ENCODE measurements around the gene PGAP3.
A peak's percentile ranks its signal among the peaks of the same experiment; 100 is the strongest.

The PGAP3 gene

DNA sequence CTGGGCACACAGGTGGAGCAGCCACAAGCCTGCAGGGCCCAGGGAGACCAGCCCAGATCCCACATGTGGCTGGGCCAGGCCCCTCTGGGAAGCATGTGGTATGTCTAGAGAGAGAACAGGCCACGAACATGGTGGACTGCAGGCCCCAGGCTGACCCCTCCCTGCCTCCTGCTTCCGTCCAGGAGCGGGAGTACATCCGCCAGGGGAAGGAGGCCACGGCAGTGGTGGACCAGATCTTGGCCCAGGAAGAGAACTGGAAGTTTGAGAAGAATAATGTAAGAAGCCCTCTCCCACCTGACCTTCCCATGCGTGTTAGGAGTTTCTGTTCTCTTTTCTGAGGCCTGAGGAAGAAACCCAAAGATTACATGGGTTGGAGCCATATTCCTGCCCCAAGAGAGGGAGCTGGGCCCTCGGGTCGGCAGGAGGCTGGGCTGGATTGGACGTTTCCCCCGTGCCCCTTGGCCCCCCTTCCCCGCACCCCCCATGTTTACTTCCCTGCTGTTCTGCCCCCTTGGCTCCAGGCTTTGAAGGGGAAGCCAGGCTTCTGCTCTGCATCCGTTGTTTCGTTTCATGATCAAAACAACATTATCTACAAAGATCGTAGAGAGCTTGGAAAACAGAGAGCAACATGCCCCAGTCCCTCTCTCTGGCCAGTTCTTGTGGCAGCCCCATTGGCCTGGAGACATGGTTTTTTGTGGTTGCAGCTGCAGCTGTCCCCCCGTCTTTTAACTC, 28.4 kb downstream of the PGAP3 start:
- DNase-seq (ENCODE audit: low read depth): no peak

- DNase-seq (ENCODE audit: low read depth): no peak
These were observed 29.1 kb downstream of the PGAP3 start for GRCh38 chr17:39658760-39659159.

DNA sequence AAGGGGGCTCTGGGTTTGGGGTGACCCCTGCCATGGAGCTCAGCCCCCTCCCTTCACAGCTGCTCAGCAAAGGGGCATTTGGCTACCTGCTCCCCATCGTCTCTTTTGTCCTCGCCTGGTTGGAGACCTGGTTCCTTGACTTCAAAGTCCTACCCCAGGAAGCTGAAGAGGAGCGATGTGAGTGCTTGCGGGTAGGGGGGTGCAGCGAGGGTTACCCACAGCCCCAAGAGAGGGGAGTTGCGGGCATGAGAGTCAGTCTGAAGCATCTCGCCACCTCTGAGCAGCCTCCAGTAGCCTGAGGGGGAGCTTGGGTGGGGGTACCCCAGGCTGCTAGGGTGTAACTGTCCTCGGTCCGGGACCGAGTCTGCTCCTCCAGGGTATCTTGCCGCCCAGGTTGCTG, 29.5 kb downstream of the PGAP3 start:
- no peak for DNase-seq (ENCODE audit: low read depth)

DNA sequence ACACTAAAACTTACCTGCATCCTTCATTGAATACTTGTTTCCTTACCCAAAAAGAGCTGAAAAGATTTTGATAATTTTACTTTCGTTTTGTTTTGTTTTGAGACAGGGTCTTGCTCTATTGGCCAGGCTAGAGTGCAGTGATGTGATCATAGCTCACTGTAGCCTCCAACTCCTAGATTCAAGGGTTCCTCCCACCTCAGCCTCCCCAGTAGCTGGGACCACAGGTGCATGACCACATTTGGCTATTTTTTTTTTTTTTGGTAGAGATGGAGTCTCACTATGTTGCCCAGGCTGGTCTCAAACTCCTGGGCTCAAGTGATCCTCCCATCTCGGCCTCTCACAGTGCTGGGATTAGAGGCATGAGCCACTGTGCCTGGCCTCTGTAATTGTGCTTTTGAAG, 32.8 kb downstream of the PGAP3 start:
- no peak for DNase-seq (ENCODE audit: low read depth)

DNA sequence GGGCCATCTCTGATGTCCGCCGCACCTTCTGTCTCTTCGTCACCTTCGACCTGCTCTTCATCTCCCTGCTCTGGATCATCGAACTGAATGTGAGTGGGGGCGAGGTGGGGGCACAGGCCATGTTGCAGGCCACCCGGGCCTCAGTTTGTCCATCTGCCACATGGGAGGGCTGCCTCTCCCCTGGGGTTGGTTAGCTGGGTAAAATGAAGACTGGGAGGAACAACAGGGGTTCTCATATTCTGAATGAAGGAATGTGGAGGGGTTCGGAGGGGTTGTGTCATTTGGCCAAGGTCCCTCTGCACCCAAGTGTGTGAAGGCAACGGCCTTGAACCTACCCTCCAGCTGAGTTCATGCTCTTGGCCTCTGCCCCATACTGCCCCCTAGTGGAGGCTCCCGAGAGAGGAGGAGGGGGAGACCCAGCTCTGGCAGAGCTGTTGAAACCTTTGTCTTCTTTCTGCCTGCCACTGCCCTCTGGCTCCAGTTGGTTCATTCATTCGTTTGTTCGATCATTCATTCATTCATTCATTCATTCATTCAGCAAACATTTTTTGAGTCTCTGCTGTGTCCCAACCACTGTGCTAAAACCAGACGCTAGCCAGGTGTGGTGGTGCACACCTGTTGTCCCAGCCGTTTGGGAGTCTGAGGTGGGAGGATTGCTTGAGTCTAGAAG, 34.1 kb downstream of the PGAP3 start:
- DNase-seq (ENCODE audit: low read depth): peak; percentile 74

DNA sequence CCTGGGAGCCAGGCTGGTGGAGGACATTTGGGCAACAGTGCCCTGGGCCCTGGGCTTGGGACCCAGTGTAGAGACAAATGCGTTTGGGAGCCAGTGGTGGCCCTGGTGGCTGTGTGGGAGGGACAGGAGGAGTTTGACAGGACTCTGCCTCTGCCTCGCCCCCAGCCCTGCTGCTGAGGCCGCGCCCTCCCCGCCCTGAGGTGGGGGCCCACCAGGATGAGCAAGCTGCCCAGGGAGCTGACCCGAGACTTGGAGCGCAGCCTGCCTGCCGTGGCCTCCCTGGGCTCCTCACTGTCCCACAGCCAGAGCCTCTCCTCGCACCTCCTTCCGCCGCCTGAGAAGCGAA, 34.6 kb downstream of the PGAP3 start:
- DNase-seq (ENCODE audit: low read depth): no peak

GRCh38 chr17:39652587-39653315, 35.1 kb downstream of the PGAP3 start:
- DNase-seq (ENCODE audit: low read depth): no peak

- DNase-seq (ENCODE audit: low read depth): no peak
These were observed 35.8 kb downstream of the PGAP3 start for GRCh38 chr17:39651923-39652586.

DNA sequence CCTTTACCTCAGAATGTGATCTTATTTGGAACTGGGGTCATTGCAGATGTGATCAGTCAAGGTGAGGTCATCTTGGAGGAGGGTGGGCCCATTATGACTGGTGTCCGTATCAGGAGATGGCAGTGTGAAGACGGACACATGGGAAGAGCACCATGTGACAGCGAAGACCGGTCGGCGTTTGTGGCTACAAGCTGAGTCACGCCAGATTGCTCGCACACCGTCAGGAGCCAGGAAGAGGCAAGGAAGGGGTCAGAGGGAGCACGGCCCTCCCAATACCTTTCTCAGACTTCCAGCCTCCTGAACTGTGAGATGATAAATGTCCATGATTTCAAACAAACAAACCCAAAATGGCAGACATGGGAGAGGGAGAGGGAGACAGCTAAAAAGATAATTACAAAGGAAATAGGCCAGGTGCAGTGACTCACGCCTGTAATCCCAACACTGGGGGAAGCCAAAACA, 37.7 kb downstream of the PGAP3 start:
- no peak for DNase-seq (ENCODE audit: low read depth)

DNA sequence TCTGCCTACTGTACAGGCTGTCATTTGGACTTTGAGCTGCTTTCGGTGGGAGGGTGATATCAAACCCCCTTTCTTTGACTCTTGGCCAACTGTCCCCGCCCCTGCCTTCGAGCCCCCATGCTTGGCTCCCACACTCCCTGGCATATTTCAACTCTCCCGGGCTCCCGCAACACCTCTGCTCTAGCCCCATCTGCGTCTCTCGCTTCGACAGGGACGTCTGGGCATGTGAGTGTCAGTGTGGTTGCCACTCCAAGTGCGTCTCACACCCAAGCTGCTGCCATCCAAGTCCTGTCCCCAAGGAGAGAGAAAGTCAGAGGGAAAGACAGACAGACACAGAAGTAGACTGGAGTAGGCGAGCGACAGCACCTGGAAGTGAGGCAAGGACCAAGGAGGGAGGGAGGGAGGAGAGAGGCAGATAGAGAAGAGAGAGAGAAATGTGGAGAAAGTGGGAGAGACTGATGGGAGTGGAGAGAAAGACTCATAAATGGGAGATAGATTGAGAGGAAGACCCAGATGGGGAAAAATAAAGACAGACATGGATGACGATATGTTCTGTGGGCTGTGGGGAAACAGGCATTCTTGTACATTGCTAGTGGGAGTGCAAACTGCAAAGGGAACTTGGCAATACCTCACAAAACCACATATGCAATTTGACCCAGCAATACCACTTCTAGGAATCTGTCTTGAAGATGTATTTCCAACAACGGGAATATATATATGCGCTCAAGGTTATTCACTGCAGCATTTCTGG, 39.1 kb downstream of the PGAP3 start:
- DNase-seq (ENCODE audit: low read depth): no peak

DNA sequence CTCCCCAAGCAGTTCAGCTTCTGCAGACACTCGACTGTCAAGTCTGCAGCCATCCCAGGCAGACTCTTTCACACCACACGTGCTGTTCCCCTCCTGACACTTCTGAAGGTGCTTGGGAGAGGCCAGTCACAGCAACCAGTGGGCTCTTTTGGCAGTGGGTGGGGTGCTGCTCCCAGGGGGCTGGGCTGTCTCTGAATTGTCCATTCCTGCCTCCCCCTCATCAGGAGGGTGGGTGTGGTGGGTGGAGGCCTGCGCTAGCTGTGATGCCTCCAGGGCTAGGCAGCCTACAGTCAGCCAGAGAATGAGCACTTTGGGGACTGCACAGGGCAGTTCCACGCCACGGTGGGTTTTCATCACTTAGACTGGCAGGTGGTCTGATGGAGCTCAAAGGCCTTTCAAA, 40.6 kb downstream of the PGAP3 start:
- DNase-seq (ENCODE audit: low read depth): no peak

DNA sequence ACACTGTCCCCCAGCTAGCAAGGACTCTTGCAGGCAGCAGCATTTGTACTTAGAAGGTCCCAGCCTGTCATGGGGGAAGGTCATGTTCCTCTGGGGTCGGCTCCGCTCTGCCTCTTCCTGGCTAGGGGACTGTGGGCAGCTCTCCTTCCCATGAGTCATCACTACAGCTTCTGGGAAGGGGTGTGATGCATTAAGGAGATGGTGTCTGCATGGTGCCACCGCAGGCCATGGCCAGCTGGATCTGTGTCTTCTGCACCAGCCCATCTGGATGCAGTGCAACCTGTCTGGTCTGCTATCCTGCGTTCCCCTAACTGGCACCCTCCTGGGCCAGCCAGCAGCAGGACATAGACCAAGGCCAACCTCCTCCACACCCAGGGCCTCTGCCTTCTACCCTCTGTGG, 44.6 kb downstream of the PGAP3 start:
- DNase-seq (ENCODE audit: low read depth): no peak

- DNase-seq (ENCODE audit: low read depth): no peak
These were observed 45.4 kb downstream of the PGAP3 start for GRCh38 chr17:39642291-39643074.

DNA sequence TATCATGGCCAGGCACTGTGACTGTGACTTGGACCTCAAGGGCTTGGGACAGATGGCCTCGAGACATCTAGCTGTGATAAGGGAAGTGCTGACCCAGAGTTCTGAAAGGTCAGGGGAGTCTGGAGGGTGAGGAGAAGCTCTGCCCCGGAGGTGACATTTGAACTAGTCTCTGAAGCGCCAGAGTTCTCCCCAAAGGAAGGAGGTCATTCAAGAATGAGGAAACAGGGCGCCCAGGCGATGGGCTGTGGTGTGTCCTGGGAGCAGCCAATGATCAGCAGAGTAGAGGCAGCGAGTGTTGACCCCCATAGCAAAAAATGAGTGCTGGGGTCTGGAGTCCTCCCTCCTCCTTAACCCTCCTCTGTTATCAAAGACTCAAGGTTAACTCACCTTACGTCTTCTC, 46.0 kb downstream of the PGAP3 start:
- DNase-seq (ENCODE audit: low read depth): no peak

DNA sequence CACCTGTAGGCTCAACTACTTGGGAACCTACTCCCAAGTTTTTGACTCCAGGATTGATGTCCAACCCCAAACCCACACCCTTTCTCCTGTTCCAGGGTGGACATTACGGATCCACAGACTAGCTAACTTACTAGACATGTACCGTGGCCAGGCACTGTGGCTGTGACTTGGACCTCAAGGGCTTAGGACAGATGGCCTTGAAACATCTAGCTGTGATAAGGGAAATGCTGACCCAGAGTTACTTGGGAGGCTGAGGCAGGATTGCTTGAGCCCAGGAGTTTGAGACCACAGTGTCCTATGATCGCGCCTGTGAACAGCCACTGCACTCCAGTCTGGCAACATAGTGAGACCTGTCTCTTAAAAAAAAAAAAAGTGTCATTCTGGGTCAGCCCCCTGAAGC, 46.8 kb downstream of the PGAP3 start:
- no peak for DNase-seq (ENCODE audit: low read depth)

GRCh38 chr17:39640591-39641031, 47.2 kb downstream of the PGAP3 start:
- DNase-seq (ENCODE audit: low read depth): no peak

DNA sequence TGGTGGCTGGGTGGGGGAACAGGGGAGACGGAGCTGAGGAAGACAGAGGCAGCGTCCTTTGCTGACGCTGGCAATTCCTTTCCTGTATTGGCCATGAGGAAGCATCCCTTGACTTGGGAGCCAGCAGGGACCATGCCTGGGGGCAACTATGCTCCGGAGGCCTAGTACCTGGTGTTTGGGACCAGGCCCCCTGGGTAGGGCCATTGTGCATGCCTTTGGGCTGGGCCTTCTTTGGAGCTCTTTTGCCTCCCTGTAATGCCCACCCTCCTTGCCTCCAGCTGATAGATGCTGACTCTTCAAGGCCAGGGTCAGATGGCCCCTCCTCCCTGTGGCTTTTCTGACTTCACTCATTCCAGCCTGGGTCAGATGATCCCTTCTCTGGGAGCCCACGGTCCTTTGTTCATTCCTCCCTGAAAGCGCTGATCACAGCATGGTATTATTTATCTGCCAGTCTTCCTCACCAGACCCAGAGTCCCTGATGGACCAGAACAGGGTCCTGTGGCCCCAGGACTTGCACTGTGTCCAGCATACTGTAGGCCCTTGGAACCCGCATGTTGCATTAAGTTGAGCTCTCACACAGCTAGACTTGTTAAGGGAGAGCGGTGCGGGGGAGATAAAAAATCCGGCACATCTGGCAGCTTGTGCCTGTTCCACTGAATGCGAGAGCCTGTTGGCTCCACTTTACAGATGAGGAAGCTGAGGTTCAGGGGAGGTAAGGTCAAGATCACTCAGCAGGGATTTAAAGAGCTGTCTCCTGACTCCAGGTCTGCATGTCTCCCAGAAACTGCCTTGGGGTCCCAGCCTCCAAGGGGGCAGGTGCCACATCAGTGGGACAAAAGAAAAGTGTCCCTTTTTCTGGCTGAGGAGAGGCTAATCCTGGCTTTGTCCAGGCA, 48.0 kb downstream of the PGAP3 start:
- DNase-seq (ENCODE audit: low read depth): no peak

DNA sequence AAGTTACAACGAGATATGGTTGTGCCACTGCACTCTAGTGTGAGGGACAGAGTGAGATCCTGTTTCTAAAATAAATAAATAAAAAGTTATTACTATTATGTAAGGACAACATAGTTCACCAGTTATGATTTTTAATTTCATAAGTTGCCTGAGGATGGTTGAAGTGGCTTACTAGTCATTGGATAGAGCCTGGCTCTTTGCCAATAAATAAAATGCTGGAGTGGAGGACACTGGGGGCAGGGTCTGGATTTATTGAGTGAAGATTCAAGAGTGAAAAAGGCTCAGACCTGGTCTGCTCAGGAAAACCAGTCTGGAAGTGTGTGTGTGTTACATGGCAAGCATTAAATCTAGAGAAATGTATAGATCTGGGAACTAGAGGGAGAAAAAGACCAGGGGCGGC, 48.8 kb downstream of the PGAP3 start:
- no peak for DNase-seq (ENCODE audit: low read depth)

DNA sequence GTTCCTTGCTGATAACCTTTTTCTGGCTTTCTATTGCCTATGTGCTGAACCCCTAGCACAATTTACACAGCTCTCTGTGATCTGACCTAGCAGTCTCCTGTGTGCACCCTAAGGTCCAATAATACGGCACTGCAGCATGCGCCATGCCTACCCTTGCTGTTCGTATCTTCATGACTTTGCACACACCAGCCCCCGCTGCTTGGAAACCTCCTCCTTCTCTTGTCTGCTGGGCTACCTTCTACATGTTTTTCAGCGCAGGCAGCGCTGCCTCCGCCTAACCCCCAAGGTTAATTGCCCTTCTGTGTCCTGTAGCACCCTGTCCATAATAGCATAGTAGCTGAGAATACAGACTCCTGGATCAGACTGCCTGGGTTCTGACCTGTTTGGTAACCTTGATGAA, 49.5 kb downstream of the PGAP3 start:
- DNase-seq (ENCODE audit: low read depth): no peak

Measured in stimulated activated CD8-positive, alpha-beta memory T cell treated with anti-CD3 and anti-CD28 coated beads, Interleukin-7, amount 100 ng/mL, for 24 hours (primary cell).